ENCODE measurements around the gene HIPK1.
A peak's percentile ranks its signal among the peaks of the same experiment; 100 is the strongest.

Gene HIPK1

DNA sequence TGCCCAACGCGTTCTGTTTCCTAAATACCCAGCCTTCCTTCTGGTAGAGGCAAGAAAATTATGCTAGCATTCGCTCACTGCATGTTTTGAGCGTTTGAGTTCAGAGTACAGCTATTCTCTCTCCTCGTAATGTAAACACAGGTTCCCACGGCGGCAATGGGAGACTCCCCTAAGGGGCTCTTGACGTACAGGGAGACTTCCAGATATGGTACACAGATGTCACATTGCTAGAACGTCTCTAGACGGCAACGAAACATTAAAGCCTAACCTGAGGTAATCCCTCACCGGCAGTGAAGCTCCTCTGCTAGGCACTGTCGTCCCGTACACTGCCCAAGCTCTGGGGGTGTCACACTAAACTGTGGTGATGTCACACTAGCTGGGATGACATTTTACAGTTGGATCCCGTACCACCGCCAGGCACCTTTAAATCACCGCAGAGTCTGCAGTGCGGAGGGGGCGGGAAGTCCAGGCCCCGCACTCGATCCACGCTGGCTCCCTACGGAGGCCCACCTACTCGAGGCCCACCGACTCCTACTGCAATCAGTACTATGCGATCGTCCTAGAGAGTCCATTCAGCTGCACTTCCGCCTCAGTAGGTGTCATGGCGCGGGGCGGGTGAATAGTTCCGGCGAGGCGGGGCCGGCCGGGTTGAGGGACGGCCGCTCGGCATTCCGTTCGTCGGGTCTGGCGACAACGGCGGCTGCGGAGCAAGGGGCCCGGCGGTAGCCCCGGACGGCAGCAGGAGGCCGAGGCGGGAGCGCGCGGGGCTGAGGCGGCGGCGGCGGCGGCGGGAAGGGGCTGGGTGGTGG lies at the start of gene HIPK1:
Gene HIPK1 (plus strand): TSS at position 384 of the 809 bp plus-strand sequence.
- peak; percentile 92 for DNase-seq

GRCh38 chr1:113879739-113880038 lies 49.4 kb upstream of the HIPK1 start:
- no peak for DNase-seq

DNA sequence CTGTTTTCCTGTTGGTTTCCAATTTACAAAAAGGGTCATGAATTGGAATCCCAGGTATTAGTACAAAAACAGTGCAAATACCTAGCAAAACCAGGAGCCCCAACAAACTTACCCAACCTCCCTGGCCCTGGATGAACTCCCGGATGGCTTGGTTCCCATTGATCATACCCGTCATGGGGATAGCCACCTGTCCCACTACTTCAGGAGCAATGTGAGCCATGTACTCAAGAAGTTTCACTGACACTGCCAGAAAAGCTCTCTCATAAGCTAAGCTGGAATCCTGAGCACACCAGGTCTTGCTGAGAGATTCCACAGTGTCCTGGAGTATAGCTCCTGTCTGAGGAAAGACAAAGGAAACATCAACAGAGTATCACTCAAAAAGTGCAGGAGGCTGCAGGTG lies 47.5 kb upstream of the HIPK1 start:
- DNase-seq: no peak

- no peak for DNase-seq
These were observed 42.4 kb upstream of the HIPK1 start for GRCh38 chr1:113886417-113887401.

DNA sequence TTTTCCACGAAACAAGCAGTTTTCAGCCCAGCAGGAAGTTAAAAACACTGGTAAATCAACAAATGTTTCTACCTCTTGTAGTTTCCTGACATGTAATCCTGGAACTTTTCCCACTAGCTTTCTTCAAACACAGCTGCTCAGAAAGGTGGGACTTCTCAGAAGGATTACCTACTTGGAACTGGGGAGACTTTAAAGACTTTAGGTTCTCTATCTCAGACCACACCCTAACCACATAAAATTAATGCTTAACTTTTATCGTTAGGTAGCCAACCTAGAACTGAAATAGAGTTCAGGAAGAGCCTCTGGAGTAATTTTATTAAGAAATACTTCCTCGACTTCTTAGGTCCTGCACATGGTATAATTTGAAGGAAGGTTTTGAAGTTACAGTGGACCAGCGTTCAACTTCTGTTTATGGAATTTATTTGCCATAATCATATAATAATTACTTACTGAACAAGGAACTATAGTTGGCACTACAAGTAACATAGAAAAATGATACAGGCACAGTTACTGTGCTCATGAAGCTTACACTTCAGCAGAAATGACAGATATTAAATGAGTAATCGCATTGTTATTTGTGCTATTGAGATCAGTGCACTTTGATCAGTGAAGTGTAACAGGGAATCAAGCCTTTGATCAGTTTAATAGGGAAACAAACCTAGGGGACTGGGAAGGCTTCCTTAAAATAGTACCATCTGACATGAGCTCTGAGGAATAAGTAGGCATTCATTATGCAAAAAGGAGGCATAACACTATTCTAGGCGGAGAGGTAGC lies 41.5 kb upstream of the HIPK1 start, which contains the start of gene BCL2L15:
Gene BCL2L15 (minus strand): TSS at position 180 of the 774 bp plus-strand sequence. CDS start 206 bp downstream, outside the sequence.
- DNase-seq: no peak

DNA sequence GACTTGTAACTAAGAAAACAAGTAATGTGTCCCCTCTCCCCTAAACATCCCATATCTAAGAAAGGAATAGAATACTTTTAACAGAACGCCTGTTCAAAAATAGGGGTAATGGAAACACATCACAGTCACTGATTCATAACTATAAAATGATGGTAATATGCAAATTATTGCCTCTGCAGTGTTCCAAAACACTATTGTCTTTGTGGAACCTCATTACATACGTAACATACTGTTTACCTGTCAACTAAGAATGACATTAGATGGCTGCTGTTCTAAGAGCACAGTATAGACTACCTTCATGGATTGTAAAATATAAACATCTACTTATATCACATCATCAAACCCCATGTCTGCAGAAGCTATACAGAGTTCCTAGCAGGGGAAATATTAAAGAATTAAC lies 38.3 kb upstream of the HIPK1 start:
- no peak for DNase-seq

DNA sequence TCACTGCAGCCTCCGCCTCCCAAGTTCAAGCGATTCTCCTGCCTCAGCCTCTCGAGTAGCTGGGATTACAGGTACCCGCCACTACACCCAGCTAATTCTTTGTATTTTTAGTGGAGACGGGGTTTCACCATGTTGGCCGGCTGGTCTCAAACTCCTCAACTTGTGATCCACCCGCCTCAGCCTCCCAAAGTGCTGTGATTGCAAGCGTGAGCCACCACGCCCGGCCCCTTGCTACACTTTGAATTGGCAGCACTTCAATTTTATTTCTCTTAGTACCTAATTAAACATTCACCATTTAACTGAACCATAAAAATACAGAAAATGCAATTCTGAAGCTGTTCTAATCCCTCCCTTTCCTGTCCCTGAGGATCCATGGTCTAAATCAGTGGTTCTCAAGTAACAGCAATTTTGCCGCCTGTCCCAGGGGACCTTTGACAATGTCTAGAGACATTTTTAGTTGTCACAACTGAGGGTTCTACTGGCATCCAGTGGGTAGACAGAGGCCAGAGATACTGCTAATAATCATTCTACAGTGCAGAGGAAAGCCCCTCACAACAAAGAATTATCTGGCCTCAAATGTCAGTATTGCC lies 37.4 kb upstream of the HIPK1 start:
- DNase-seq: no peak

DNA sequence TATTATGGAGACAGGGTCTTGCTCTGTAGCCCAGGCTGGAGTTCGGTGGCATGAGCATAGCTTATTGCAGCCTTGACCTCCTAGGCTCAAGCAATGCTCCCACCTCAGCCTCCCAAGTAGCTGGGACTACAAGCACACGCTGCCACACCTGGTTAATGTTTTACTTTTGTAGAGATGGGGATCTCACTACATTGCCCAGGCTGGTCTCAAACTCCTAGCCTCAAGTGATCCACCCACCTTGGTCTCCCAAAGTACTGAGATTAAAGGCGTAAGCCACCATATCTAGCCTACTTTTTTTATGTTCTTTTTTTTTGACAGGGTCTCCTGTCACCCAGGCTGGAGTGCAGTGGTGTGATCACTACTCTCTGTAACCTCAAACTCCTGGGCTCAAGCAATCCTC lies 35.9 kb upstream of the HIPK1 start:
- no peak for DNase-seq

DNA sequence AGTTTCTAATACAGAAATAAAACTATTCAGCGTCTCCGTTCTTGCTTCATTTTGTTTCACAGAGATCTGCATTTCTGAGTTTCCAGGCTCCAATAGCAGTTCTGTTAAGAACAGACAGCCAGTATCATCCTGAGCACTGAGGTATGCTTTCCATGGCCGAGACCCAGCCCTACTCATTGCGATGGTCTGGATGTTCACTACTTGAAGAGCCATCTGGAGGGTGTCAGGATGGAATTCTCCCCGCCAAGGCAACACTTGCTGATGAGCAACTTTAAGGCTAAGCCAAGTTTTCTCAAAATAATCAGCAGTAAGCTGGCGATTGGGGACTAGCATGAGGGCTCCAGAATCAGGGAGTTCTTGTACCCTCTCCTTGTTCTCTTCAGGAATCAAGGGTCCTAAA lies 34.0 kb upstream of the HIPK1 start:
- DNase-seq: no peak

GRCh38 chr1:113895961-113896360 lies 33.2 kb upstream of the HIPK1 start:
- no peak for DNase-seq

GRCh38 chr1:113898241-113898814 lies 30.8 kb upstream of the HIPK1 start:
- DNase-seq: no peak

DNA sequence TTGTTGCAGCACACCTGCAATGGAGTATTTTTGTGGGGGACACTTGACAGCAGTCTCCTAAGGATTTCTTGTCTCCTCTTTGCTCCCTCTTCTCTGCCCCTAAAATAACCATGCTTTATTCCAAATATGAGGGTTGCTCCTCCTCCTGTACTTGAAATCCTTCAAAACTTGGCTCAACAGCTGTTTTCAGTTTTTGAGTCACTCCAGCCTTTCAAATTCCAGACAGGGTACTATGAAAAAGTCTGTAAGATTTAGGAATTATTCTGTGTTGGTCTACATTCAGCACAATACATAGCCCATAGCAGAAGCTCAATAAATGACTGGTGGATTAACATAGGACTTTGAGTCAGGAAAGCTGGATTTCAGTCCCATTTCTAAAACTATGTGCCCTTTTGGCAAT lies 30.0 kb upstream of the HIPK1 start:
- no peak for DNase-seq

DNA sequence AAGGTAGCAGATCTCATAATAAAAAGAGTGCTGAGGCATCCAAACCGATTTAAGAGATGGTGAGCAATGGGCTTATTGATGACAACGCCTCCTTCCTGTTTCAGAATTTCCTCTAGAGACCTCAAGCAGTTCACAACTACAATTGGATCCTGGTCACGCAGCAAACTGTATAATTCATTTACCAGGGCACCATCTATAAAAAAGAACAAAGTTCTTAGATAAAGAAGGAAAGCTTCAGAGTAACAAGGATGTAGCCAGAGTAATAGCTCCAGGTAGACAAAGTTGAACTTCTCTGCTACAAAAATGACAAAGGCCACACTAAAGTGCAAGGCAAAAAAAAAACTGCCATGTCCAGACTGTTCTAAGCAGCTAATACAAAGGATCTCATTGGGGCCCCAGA lies 27.9 kb upstream of the HIPK1 start:
- DNase-seq: no peak

DNA sequence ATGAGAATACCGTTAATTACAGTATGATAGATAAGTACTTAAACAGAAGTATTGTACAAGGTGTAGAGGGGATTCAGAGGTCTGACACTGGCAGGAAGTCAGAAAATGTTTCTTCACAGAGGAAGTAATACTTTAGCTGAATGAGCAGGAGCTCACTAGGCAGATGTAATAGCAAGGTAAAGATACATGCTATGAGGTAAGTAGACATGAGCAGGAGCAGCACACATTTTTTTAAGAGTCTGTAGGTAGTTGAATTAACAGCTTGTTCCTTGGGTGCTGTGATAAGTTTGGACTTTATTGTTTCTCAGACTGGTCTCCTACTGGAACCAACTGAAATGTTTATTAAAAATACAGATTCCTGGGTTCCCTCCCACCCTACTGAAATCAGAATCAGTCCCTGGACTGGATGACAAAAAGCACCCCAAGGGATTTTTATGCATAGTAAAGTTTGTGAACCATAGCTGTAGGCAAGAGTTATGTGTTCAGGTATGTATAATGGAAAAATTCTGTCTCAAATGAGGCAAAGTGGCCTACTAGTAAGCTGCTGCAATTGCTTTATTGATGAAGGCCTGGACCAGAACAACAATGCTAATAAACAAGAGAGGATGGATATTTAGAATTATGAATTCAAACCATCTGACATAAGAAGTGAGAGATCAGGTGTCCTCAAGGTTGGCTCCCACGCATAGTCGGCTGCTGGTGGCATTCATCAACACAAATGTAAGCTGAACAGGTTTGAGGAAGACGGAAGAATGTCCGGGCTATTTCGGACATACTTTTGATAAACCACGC lies 25.4 kb upstream of the HIPK1 start:
- no peak for DNase-seq

DNA sequence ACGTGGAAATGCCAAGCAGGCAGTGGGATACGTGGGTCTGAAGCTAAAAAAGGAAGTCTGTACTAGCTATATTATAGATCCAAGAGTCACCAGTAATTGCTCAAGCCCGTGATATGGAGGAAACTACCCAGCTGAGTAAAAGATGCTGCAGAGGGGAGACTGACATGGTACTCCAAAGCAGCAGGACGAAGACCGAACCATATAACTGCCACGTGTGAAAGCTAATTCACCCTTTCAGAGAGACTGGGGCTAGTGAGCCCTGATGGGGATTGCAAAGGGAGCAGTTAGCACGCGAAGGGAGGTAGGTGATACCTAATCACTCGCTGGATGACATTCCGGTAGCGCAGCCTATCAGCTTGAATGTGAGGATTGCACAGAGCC lies 24.8 kb upstream of the HIPK1 start:
- no peak for DNase-seq

- peak; percentile 98 for DNase-seq
These were observed 24.3 kb upstream of the HIPK1 start, which contains the start of the genes AP4B1 and DCLRE1B for GRCh38 chr1:113904674-113905434. AP4B1 (minus strand) TSS chr1:113904799; CDS start chr1:113904717, 82 bp downstream. DCLRE1B (plus strand) TSS chr1:113905326; CDS start chr1:113905587, 261 bp downstream.

- DNase-seq: peak; percentile 20
These were observed 23.7 kb upstream of the HIPK1 start for GRCh38 chr1:113905435-113905861.

- DNase-seq: no peak
These were observed 16.4 kb upstream of the HIPK1 start for GRCh38 chr1:113912594-113913311.

DNA sequence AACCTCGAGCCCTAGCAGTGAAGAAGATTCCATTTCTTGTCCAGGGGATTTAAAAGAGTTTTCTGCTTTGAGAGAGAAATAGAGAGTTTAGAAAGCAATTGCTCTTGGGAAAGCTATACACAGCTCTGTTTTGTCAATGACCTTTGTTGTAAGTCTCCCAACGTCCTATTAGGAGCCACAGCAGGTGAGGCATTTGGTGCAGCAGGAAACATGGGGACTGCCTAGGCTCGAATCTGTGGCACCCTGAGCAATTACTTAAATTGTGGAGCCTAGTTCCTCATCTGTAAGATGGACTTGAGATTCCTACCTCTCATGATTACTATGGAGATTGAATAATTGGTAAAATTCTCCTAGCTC lies 15.8 kb upstream of the HIPK1 start:
- no peak for DNase-seq

All from stimulated activated CD4-positive, alpha-beta T cell treated with anti-CD3 and anti-CD28 coated beads, Interleukin-1b, Interleukin-23, amount 100 ng/mL, for 48 hours (primary cell).